CD4-positive, alpha-beta T cell treated with Interferon alpha-2 for 1 hour (primary cell): ENCODE results near the gene STING1.

Source experiments
- DNase-seq, 2 donors: peaks; one replicate each; pipeline ENCODE4 v3.0.0-alpha.2; 2020 to 2022

Gene STING1

DNA sequence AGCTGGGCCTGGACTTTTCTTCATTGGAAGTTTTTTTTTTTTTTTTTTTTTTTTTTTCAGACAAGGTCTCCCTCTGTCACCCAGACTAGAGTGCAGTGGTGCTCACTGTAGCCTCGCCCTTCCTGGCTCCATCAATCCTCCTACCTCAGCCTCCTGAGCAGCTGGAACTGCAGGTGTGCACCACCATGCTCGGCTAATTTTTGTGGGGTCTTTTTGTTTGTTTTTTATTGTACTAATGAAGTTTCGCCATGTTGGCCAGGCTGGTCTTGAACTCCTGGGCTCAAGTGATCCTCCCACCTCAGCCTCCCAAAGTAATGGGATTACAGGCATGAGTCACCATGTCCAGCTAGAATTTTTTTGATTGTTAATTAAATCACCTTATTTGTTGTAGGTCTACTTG lies 46.9 kb downstream of the STING1 start:
- DNase-seq = no peak

DNA sequence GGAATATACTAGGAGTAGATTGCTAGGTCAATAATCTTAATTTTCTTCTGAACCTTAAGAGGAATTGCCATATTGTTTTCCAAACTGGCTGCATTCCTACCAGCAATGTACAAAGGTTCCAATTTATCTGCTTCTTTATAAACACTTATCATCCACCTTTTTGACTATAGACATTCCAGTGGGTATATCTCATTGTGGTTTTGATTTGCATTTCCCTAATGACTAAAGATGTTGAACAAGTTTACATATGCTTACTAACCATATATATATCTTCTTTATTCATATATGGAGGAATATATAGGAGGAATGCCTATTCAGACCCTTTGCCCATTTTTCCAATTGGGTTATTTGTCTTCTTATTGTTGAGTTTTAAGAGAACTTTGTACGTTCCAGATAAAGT lies 50.9 kb downstream of the STING1 start:
- no peak for DNase-seq

DNA sequence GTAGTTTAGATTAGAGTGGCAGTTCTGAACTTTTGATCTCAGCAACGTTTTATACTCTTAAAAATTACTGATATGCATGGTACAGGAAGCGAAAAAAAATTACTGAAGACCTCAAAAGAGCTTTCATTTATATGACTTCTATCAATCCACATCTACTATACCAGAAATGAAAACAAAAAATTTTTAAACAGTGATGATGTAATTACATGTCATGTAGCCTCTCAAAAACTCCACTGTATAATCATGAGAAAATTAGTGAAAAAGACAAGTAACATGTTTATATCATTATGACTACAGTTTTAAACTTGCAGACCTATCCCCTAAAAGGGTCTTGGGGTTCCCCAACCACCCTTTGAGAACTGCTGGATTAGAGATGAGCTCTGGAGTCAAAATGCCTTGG lies 52.5 kb downstream of the STING1 start:
- DNase-seq = no peak

DNA sequence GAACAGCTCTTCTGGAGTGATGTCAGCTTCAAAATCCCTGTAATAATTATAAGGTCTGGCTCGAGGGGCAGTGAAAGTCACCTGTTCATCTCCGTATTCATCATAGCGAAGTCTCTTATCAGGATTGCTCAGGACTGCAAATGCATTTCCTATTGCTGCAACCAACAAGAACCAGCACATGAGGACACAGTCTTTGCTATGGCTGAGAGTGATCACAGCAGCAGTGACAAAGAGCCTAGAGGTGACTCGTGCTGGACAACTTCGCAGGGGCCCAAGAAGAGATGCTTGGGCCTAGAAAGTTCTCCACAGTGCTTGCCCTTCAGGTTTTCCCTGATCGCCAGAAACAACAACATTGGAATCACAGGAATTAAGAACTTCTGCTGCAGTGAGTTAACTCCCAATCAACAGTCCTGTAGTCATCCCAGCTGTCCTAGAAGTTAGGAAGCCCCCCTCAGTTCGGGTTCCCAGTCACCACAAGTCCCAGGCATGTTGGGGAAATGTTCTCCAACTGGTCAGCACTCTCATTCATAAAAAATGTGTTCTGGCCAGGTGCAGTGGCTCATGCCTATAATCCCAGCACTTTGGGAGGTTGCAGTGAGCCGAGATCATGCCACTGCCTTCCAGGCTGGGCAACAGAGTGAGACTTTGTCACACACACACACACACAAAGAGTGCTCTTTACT lies 56.2 kb downstream of the STING1 start:
- DNase-seq = no peak
